K562 (cell line): ENCODE data around the gene SYT15. TPM values are rescaled to one million over a fixed set of nuclear protein-coding genes. Genes with fewer than 3 reads are reported as not detected.

Experiments
- ATAC-seq: fragments of 200-7000 bp; cut with Tn5 transposase; 3 replicates; pipeline ENCODE4 v1.9.1; 2020; ENCODE audit warnings: moderate library complexity
- BruUV-seq: library from RNA; stranded (reverse); fragments of 400-500 nt; replicated peaks from 2 replicates; lab custom pipeline; 2021; lab: Mats Ljungman, UMichigan
- CTCF ChIA-PET: fragments of 300-600 bp; formaldehyde crosslinking; extraction: SDS; loops from one replicate; lab custom pipeline; 2021; ENCODE audit warnings: low intra/inter-chr PET ratio; lab: Yijun Ruan, JAX
- POLR2A ChIA-PET: fragments of 300-600, 350-650 bp; sonication (Branson Sonifier 250); formaldehyde crosslinking; extraction: SDS; loops from one replicate; lab custom pipeline; 2021; ENCODE audit warnings: antibody characterized with exemption, inconsistent platforms; lab: Yijun Ruan, JAX
- DNase-seq, 4 experiments: peaks; one replicate each; pipeline versions ENCODE4 v3.0.0 to v3.0.0-alpha.2; 2011 to 2018; ENCODE audit warnings: low spot score in 3 of 4, mixed read lengths in 3 of 4; ENCODE audit errors: extremely low read depth in 1 of 4
- FAIRE-seq: peaks from 2 replicates; lab custom pipeline; 2011; peaks lifted over from hg19 to GRCh38; lab: Jason Lieb, UNC
- H2AFZ ChIP-seq: 2 replicates; pipeline ENCODE4 v1.6.0; 2011; ENCODE audit warnings: low read depth, low read length, control low read depth, inconsistent platforms
- H3K27ac ChIP-seq: fragments of 200-600 bp; 3 replicates; pipeline ENCODE4 v1.8.0; 2011; ENCODE audit warnings: low read depth, mild to moderate bottlenecking, control low read depth, inconsistent platforms, low read length, moderate library complexity, mixed read lengths; ENCODE audit errors: extremely low read depth
- H3K27me3 ChIP-seq, 2 experiments: fragments of 300-600 bp in 1 of 2; 2 replicates in 1 of 2; 3 replicates in 1 of 2; pipeline versions ENCODE4 v1.6.0 to v1.8.0; 2011; ENCODE audit warnings: inconsistent platforms in 2 of 2, low read length in 2 of 2, mild to moderate bottlenecking in 1 of 2, mixed read lengths in 1 of 2, moderate library complexity in 1 of 2; ENCODE audit not compliant: control insufficient read depth in 2 of 2, insufficient read depth in 2 of 2
- H3K36me3 ChIP-seq: fragments of 300-600 bp; 3 replicates; pipeline ENCODE4 v1.8.0; 2011; ENCODE audit warnings: mild to moderate bottlenecking, low read length, inconsistent platforms; ENCODE audit not compliant: control insufficient read depth, insufficient read depth
- H3K4me1 ChIP-seq, 2 experiments: fragments of 200-600 bp in 1 of 2; replicated peaks in 1 of 2; 2 replicates in 1 of 2; 3 replicates in 1 of 2; pipeline versions ENCODE4 v1.5.1 to v1.8.0; 2011; ENCODE audit warnings: inconsistent platforms in 2 of 2, low read length in 2 of 2, mild to moderate bottlenecking in 1 of 2, mixed read lengths in 1 of 2, moderate library complexity in 1 of 2; ENCODE audit not compliant: control insufficient read depth in 2 of 2, insufficient read depth in 2 of 2
- H3K4me2 ChIP-seq: 2 replicates; pipeline ENCODE4 v1.6.1; 2011; ENCODE audit warnings: low read length, control low read depth, inconsistent platforms, mixed read lengths; ENCODE audit not compliant: insufficient read depth
- H3K4me3 ChIP-seq: fragments of 200-600 bp; sonication (generic), shearing (Covaris generic); 2 replicates; pipeline ENCODE4 v1.5.1; 2016; ENCODE audit warnings: control low read depth, inconsistent platforms
- H3K79me2 ChIP-seq: fragments of 200-600 bp; 3 replicates; pipeline ENCODE4 v1.8.0; 2011; ENCODE audit warnings: low read length, inconsistent platforms; ENCODE audit not compliant: control insufficient read depth, insufficient read depth
- H3K9ac ChIP-seq, 2 experiments: 2 replicates each; pipeline versions ENCODE4 v1.6.0 to v1.6.1; 2011; ENCODE audit warnings: low read depth in 2 of 2, low read length in 2 of 2, control low read depth in 1 of 2, inconsistent platforms in 1 of 2, mild to moderate bottlenecking in 1 of 2, mixed read lengths in 1 of 2; ENCODE audit not compliant: insufficient read depth in 1 of 2
- H3K9me1 ChIP-seq: one replicate; pipeline ENCODE4 v1.6.0; 2011; ENCODE audit warnings: inconsistent platforms, mild to moderate bottlenecking, low read length, moderate library complexity; ENCODE audit not compliant: control insufficient read depth, insufficient read depth
- H3K9me3 ChIP-seq: replicated peaks from 2 replicates; pipeline ENCODE4 v1.5.1; 2011; ENCODE audit warnings: low read depth, low read length, inconsistent platforms; ENCODE audit not compliant: control insufficient read depth, insufficient read depth
- H4K20me1 ChIP-seq: replicated peaks from 2 replicates; pipeline ENCODE4 v1.6.1; 2011; ENCODE audit warnings: low read length, inconsistent platforms, mixed read lengths; ENCODE audit not compliant: control insufficient read depth, insufficient read depth
- HEY1 ChIP-seq: fragments of 250-450 bp; sonication (Bioruptor Pico); IDR thresholded peaks from 2 replicates; pipeline ENCODE4 v1.5.0; 2020; ENCODE audit warnings: mild to moderate bottlenecking, moderate library complexity, borderline replicate concordance
- MCM7 ChIP-seq, 2 experiments: fragments of 450-650 bp; IDR thresholded peaks; 2 replicates each; pipeline ENCODE4 v1.6.1; 2016 to 2018
- PTTG1 ChIP-seq: fragments of 450-650 bp; IDR thresholded peaks from 2 replicates; pipeline ENCODE4 v1.6.1; 2016; ENCODE audit warnings: low read depth, mild to moderate bottlenecking, missing genetic modification characterization, missing compliant biosample characterization
- SMC3 ChIP-seq: conservative IDR thresholded peaks from 2 replicates; pipeline ENCODE4 v1.6.1; 2011; ENCODE audit warnings: low read depth, low read length, improper control_type of control experiment; ENCODE audit not compliant: insufficient read depth
- ZNF134 ChIP-seq: fragments of 250-450 bp; sonication (Bioruptor Pico); conservative IDR thresholded peaks from 2 replicates; pipeline ENCODE4 v1.4.0; 2020
- ZNF282 ChIP-seq: sonication (generic); formaldehyde crosslinking; IDR thresholded peaks from 2 replicates; pipeline ENCODE4 v1.8.1; 2023; ENCODE audit warnings: missing genetic modification reagents
- ZNF644 ChIP-seq: fragments of 200-800 bp; sonication (Bioruptor generic); IDR thresholded peaks from 2 replicates; pipeline ENCODE4 v1.6.1; 2016; ENCODE audit warnings: low read depth, missing genetic modification characterization, missing compliant biosample characterization
- ZSCAN29 ChIP-seq: fragments of 450-650 bp; IDR thresholded peaks from 2 replicates; pipeline ENCODE4 v1.6.1; 2017
- WGBS: fragments of 100-300 bp; shearing (Covaris generic); methylation state at CpG from one replicate; pipeline ENCODE4 v1.1.6; 2016; ENCODE audit warnings: low coverage, mixed read lengths; ENCODE audit not compliant: insufficient coverage; ENCODE audit errors: missing lambda C conversion rate; 5-methylcytosine and 5-hydroxymethylcytosine counted together
- in situ Hi-C: fragments of 300-500 bp; cut with MboI; formaldehyde crosslinking; loops from 4 replicates; pipeline ENCODE4 v1.15.0; 2018; ENCODE audit warnings: inconsistent platforms, mixed read lengths
- intact Hi-C: fragments of 100-400 bp; cut with micrococcal nuclease; formaldehyde crosslinking; loops from 2 replicates; pipeline ENCODE4 v1.14.2; 2022
- polyA plus RNA-seq, 8 experiments: library from polyadenylated mRNA; depleted of rRNA in 4 of 8; stranded (reverse) in 5 of 8; unstranded in 3 of 8; fragments of >200 nt; fragmentation: Nextera tagmentation in 2 of 8; fragmentation: Illumina TruSeq in 1 of 8; extraction: Ambion mirVana in 2 of 8; extraction: Trizol in 1 of 8; gene quantifications; 2 replicates each; pipeline versions ENCODE4 v1.2.1 to v1.2.3, GENCODE V29; 2011 to 2014; ENCODE audit warnings: inconsistent platforms in 1 of 8, missing spikeins in 1 of 8
- total RNA-seq, 7 experiments: library from RNA; depleted of rRNA in 6 of 7; stranded (reverse); fragments of >200 nt in 6 of 7; fragmentation: Illumina TruSeq in 2 of 7; extraction: Trizol in 2 of 7; gene quantifications; 2 replicates each; pipeline versions ENCODE4 v1.2.1 to v1.2.3, GENCODE V29; 2011 to 2021; ENCODE audit warnings: low replicate concordance in 1 of 7

SYT15 gene
- total and polyA plus RNA-seq, 9 of the 15 experiments (the other 6 are each of a cell fraction or from before 2014, with no cell fraction given) = 0.05 to 0.82 (median 0.21) TPM; not detected in 1

- CTCF ChIA-PET = no interaction called here
- Histone ChIP-seq H3K4me1 (peaks cover 0 to 14% of the 10 kb centered on the region in 2 experiments; a peak in 1 of 5 replicates), H3K27ac (no peak overlapping the region), H3K79me2 (no peaks in the 10 kb centered on the region), H3K9me1 (no peaks in the 10 kb centered on the region), H3K4me3 (no peak overlapping the region), H3K36me3 (no peaks in the 10 kb centered on the region), H3K9me3 (no peaks in the 10 kb centered on the region), H4K20me1 (peaks cover 26% of the 10 kb centered on the region), H3K27me3 (peaks cover 19 to 45% of the 10 kb centered on the region in 2 experiments), H3K9ac (no peak overlapping the region), H3K4me2 (no peak overlapping the region), H2AFZ (no peak overlapping the region)
- ATAC-seq = no peak
- FAIRE-seq = no peak
- 1% methylated on average over 5 of the region's 5 CpGs for WGBS
- BruUV-seq = no TSS peak
- no peak for DNase-seq
- in situ Hi-C loops = no loop called here
- POLR2A ChIA-PET = interaction anchor here (0.8 to 1.7 kb wide), 2 partner anchors 9 to 15 kb away, joined by 4 to 5 read pairs; no protein-coding TSS in a partner anchor
- TF ChIP-seq ZNF134 = no peak
- no peak for TF ChIP-seq SMC3
- no peak for TF ChIP-seq ZSCAN29
- no peak for TF ChIP-seq HEY1 (CRISPR knock-in tag)
- 0 out of 4 replicates have a peak, but pooled peaks of 1 of the 2 experiments have one; percentile 6 for TF ChIP-seq MCM7 (IDR thresholded peaks at IDR 0.05)
- TF ChIP-seq ZNF644 (tag) = no peak
- no peak for TF ChIP-seq ZNF282 (CRISPR knock-in tag)
- no peak for TF ChIP-seq PTTG1 (tag)
- intact Hi-C loops = no loop called here
Measured at GRCh38 chr10:46560381-46560780, 18.5 kb upstream of the SYT15 start.
